ENCODE data around the gene ACVRL1.

- no peak for TF ChIP-seq CTCF (optimal IDR thresholded peaks at IDR 0.05 in 1 of 3, IDR thresholded peaks at IDR 0.05 in 1 of 3, conservative IDR thresholded peaks at IDR 0.05 in 1 of 3; ENCODE audit: extremely low read depth in 1 of 3, insufficient read depth in 2 of 3, low read length in 3 of 3)
- TF ChIP-seq EZH2 (IDR thresholded peaks at IDR 0.05; ENCODE audit: low read length), result peak; percentile 71
These were observed 637 bp downstream of the ACVRL1 start for GRCh38 chr12:51907856-51908425.

Measured in keratinocyte (primary cell).